SK-N-SH (cell line): ENCODE results near the gene KASH5. TPM values are rescaled to one million over a fixed set of nuclear protein-coding genes. Genes with fewer than 3 reads are reported as not detected.

Source experiments
- CTCF ChIA-PET: fragments of 300-600, 350-600 bp; formaldehyde crosslinking; extraction: SDS; loops from one replicate; lab custom pipeline; 2021; lab: Yijun Ruan, JAX
- POLR2A ChIA-PET: fragments of 350-600 bp; sonication (Branson Sonifier 250); formaldehyde crosslinking; extraction: SDS; loops from one replicate; lab custom pipeline; 2020; ENCODE audit warnings: antibody characterized with exemption, inconsistent platforms; lab: Yijun Ruan, JAX
- DNase-seq: peaks from one replicate; pipeline ENCODE4 v3.0.0; 2012
- H2AFZ ChIP-seq: fragments of 200-600 bp; sonication (generic); 2 replicates; pipeline ENCODE4 v1.8.1; 2016; ENCODE audit warnings: antibody characterized with exemption, mild to moderate bottlenecking, low read depth
- H3F3A ChIP-seq: fragments of 200-600 bp; sonication (generic); replicated peaks from 2 replicates; pipeline ENCODE3; 2016; ENCODE audit warnings: antibody characterized with exemption, mild to moderate bottlenecking; ENCODE audit not compliant: insufficient read depth
- H3K27ac ChIP-seq, 2 experiments: fragments of 200-500 bp in 1 of 2; fragments of 200-600 bp in 1 of 2; sonication (Bioruptor generic) in 1 of 2; sonication (generic), shearing (Covaris generic) in 1 of 2; 2 replicates each; pipeline versions ENCODE4 v1.5.1 to v1.6.1; 2014 to 2016; ENCODE audit warnings: low read depth in 2 of 2, inconsistent platforms in 1 of 2, low read length in 1 of 2, mild to moderate bottlenecking in 1 of 2, mixed read lengths in 1 of 2
- H3K27me3 ChIP-seq: fragments of 200-600 bp; sonication (generic), shearing (Covaris generic); 2 replicates; pipeline ENCODE4 v1.6.1; 2016; ENCODE audit warnings: mixed run types; ENCODE audit not compliant: insufficient read depth
- H3K36me3 ChIP-seq, 2 experiments: fragments of 200-500 bp in 1 of 2; fragments of 200-600 bp in 1 of 2; sonication (Bioruptor generic) in 1 of 2; sonication (generic) in 1 of 2; replicated peaks in 1 of 2; 2 replicates each; pipeline versions ENCODE3 to v1.5.1; 2014 to 2016; ENCODE audit warnings: low read length in 1 of 2, mild to moderate bottlenecking in 1 of 2; ENCODE audit not compliant: insufficient read depth in 2 of 2, control insufficient read depth in 1 of 2
- H3K4me1 ChIP-seq, 2 experiments: fragments of 200-500 bp in 1 of 2; fragments of 200-600 bp in 1 of 2; sonication (Bioruptor generic) in 1 of 2; sonication (generic), shearing (Covaris generic) in 1 of 2; 2 replicates each; pipeline versions ENCODE4 v1.5.1 to v1.6.1; 2014 to 2016; ENCODE audit warnings: low read depth in 1 of 2, low read length in 1 of 2, mixed run types in 1 of 2; ENCODE audit not compliant: insufficient read depth in 2 of 2, control insufficient read depth in 1 of 2
- H3K4me2 ChIP-seq: fragments of 200-600 bp; sonication (generic), shearing (Covaris generic); 2 replicates; pipeline ENCODE4 v1.6.1; 2017; ENCODE audit warnings: mixed run types
- H3K4me3 ChIP-seq, 2 experiments: fragments of 200-500 bp in 1 of 2; fragments of 200-600 bp in 1 of 2; sonication (Bioruptor generic) in 1 of 2; sonication (generic), shearing (Covaris generic) in 1 of 2; 2 replicates each; pipeline versions ENCODE4 v1.5.1 to v1.8.1; 2014 to 2016; ENCODE audit warnings: low read depth in 2 of 2, inconsistent platforms in 1 of 2, low read length in 1 of 2, mild to moderate bottlenecking in 1 of 2, mixed read lengths in 1 of 2, moderate library complexity in 1 of 2
- H3K79me2 ChIP-seq: fragments of 200-600 bp; sonication (generic); 2 replicates; pipeline ENCODE4 v1.8.1; 2017; ENCODE audit warnings: mild to moderate bottlenecking; ENCODE audit not compliant: insufficient read depth
- H3K9ac ChIP-seq: fragments of 200-600 bp; sonication (generic); 2 replicates; pipeline ENCODE4 v1.6.1; 2017; ENCODE audit warnings: mixed run types
- H3K9me2 ChIP-seq: fragments of 200-600 bp; sonication (generic); 2 replicates; pipeline ENCODE4 v1.6.1; 2017; ENCODE audit warnings: mixed run types
- H3K9me3 ChIP-seq: fragments of 200-600 bp; sonication (generic); 2 replicates; pipeline ENCODE4 v1.6.1; 2017; ENCODE audit warnings: mixed run types, mild to moderate bottlenecking, moderate library complexity
- H4K20me1 ChIP-seq: fragments of 200-600 bp; sonication (generic); 2 replicates; pipeline ENCODE4 v1.6.1; 2017; ENCODE audit warnings: mild to moderate bottlenecking, mixed run types; ENCODE audit not compliant: insufficient read depth
- CHD2 ChIP-seq: fragments of 150-350 bp; IDR thresholded peaks from 2 replicates; pipeline ENCODE4 v1.6.1; 2018; ENCODE audit warnings: low read length; ENCODE audit not compliant: partially characterized antibody
- ELF1 ChIP-seq: IDR thresholded peaks from 2 replicates; pipeline ENCODE4 v1.4.0; 2012
- EP300 ChIP-seq, 2 experiments: IDR thresholded peaks; 2 replicates each; pipeline versions ENCODE4 v1.4.0 to v1.6.1; 2012; ENCODE audit warnings: borderline replicate concordance in 1 of 2, low read depth in 1 of 2, low read length in 1 of 2
- FOXJ3 ChIP-seq: sonication (generic); formaldehyde crosslinking; IDR thresholded peaks from 2 replicates; pipeline ENCODE4 v1.5.1; 2020; ENCODE audit warnings: mild to moderate bottlenecking, missing genetic modification reagents
- FOXM1 ChIP-seq: IDR thresholded peaks from 2 replicates; pipeline ENCODE4 v1.4.0; 2012; ENCODE audit warnings: low read depth, mild to moderate bottlenecking
- GATA2 ChIP-seq: sonication (generic); formaldehyde crosslinking; IDR thresholded peaks from 2 replicates; pipeline ENCODE4 v1.5.0; 2020; ENCODE audit warnings: mild to moderate bottlenecking, missing genetic modification reagents
- IRF3 ChIP-seq: fragments of 150-350 bp; IDR thresholded peaks from 2 replicates; pipeline ENCODE4 v1.6.1; 2016; ENCODE audit warnings: mild to moderate bottlenecking, low read depth, low read length
- MAX ChIP-seq: IDR thresholded peaks from 2 replicates; pipeline ENCODE4 v1.4.0; 2012; ENCODE audit warnings: low read depth
- MEF2A ChIP-seq: IDR thresholded peaks from 2 replicates; pipeline ENCODE4 v1.4.0; 2012; ENCODE audit warnings: low read depth, borderline replicate concordance
- NFIC ChIP-seq: IDR thresholded peaks from 2 replicates; pipeline ENCODE4 v1.4.0; 2012; ENCODE audit warnings: borderline replicate concordance
- NRF1 ChIP-seq: IDR thresholded peaks from 2 replicates; pipeline ENCODE4 v1.6.1; 2012; ENCODE audit warnings: low read depth, mild to moderate bottlenecking, low read length
- PBX3 ChIP-seq: IDR thresholded peaks from 2 replicates; pipeline ENCODE4; 2012
- POLR2AphosphoS5 ChIP-seq: IDR thresholded peaks from 2 replicates; pipeline ENCODE4 v1.6.1; 2012; ENCODE audit warnings: low read depth, low read length
- RAD21 ChIP-seq: IDR thresholded peaks from 2 replicates; pipeline ENCODE4 v1.6.1; 2012; ENCODE audit warnings: mild to moderate bottlenecking, low read length
- RCOR1 ChIP-seq: fragments of 150-350 bp; IDR thresholded peaks from 2 replicates; pipeline ENCODE4 v1.6.1; 2017; ENCODE audit warnings: antibody characterized with exemption, low read length
- RFX5 ChIP-seq: IDR thresholded peaks from 2 replicates; pipeline ENCODE4 v1.6.1; 2012; ENCODE audit warnings: mild to moderate bottlenecking, improper control_type of control experiment, low read length
- SIN3A ChIP-seq: IDR thresholded peaks from 2 replicates; pipeline ENCODE4 v1.6.1; 2012; ENCODE audit warnings: low read depth, mild to moderate bottlenecking, low read length, moderate library complexity, borderline replicate concordance
- SMC3 ChIP-seq: IDR thresholded peaks from 2 replicates; pipeline ENCODE4 v1.6.1; 2012; ENCODE audit warnings: low read depth, low read length, improper control_type of control experiment
- TAF1 ChIP-seq: IDR thresholded peaks from 2 replicates; pipeline ENCODE4 v1.6.1; 2012; ENCODE audit warnings: low read depth, mild to moderate bottlenecking, low read length, moderate library complexity, borderline replicate concordance
- TCF12 ChIP-seq: IDR thresholded peaks from 2 replicates; pipeline ENCODE4 v1.4.0; 2012
- TEAD4 ChIP-seq: IDR thresholded peaks from 2 replicates; pipeline ENCODE4 v1.4.0; 2012; ENCODE audit warnings: mild to moderate bottlenecking, borderline replicate concordance; ENCODE audit not compliant: insufficient read depth
- USF1 ChIP-seq: IDR thresholded peaks from 2 replicates; pipeline ENCODE4 v1.4.0; 2012; ENCODE audit warnings: low read depth, borderline replicate concordance
- ZBTB33 ChIP-seq: IDR thresholded peaks from 2 replicates; pipeline ENCODE4 v1.4.0; 2012; ENCODE audit warnings: low read depth, borderline replicate concordance
- WGBS: methylation state at CpG from one replicate; pipeline ENCODE4 v1.1.6; 2017; ENCODE audit warnings: low lambda C conversion rate; 5-methylcytosine and 5-hydroxymethylcytosine counted together
- polyA plus RNA-seq, 3 experiments: library from polyadenylated mRNA; depleted of rRNA; stranded (reverse); fragments of >200 nt; gene quantifications; 2 replicates each; pipeline ENCODE4 v1.2.3, GENCODE V29; 2012

KASH5 gene
- polyA plus RNA-seq, 1 of the 3 experiments (the other 2 are of a cell fraction): 0.20 TPM

GRCh38 chr19:49415102-49415809, 27.2 kb downstream of the KASH5 start:
- H3K9me2 ChIP-seq: no peaks in the 10 kb centered on the region
- H3K4me2 ChIP-seq: no peak overlapping the region
- TF ChIP-seq ELF1 (no peak), IRF3 (no peak), FOXJ3 (no peak), TCF12 (no peak), POLR2AphosphoS5 (no peak), NFIC (no peak), TAF1 (no peak), GATA2 (no peak)
- no peak overlapping the region for H3K27ac ChIP-seq
- peaks cover 39% of the 10 kb centered on the region for H3K27me3 ChIP-seq
- no peaks in the 10 kb centered on the region for H3F3A ChIP-seq
- no peak overlapping the region for H3K4me3 ChIP-seq
- no peaks in the 10 kb centered on the region for H3K9me3 ChIP-seq
- no peaks in the 10 kb centered on the region for H4K20me1 ChIP-seq
- no peak overlapping the region for H2AFZ ChIP-seq
- WGBS: 43% methylated on average over 13 of the region's 15 CpGs
- CTCF ChIA-PET: interaction anchor here (0.7 to 17.5 kb wide), 2 partner anchors 23 to 29 kb away, joined by 3 to 108 read pairs; no protein-coding TSS in a partner anchor
- H3K9ac ChIP-seq: no peak overlapping the region
- DNase-seq: no peak
- peaks cover 0 to 12% of the 10 kb centered on the region in 2 experiments; a peak in 1 of 4 replicates for H3K4me1 ChIP-seq
- H3K36me3 ChIP-seq: no peaks in the 10 kb centered on the region
- POLR2A ChIA-PET: no interaction called here
- no peaks in the 10 kb centered on the region for H3K79me2 ChIP-seq

GRCh38 chr19:49415810-49416200, 27.8 kb downstream of the KASH5 start:
- Histone ChIP-seq H3K9me3 (no peaks in the 10 kb centered on the region), H3K4me1 (peaks cover 0 to 12% of the 10 kb centered on the region in 2 experiments; a peak in 1 of 4 replicates), H3K36me3 (no peaks in the 10 kb centered on the region), H3K4me2 (no peak overlapping the region), H2AFZ (no peak overlapping the region), H3K27me3 (peaks cover 45% of the 10 kb centered on the region), H3F3A (no peaks in the 10 kb centered on the region), H3K9ac (no peak overlapping the region), H4K20me1 (no peaks in the 10 kb centered on the region), H3K27ac (no peak overlapping the region), H3K4me3 (no peak overlapping the region), H3K79me2 (no peaks in the 10 kb centered on the region), H3K9me2 (no peaks in the 10 kb centered on the region)
- ChIA-PET POLR2A (no interaction called here), CTCF (interaction anchor here (0.7 to 17.5 kb wide), 3 partner anchors 24 to 37 kb away, joined by 3 to 108 read pairs (median 3); partner anchors contain the start of gene ALDH16A1)
- 77% methylated on average over 2 of the region's 2 CpGs for WGBS
- no peak for DNase-seq
- TF ChIP-seq MEF2A (no peak), FOXM1 (no peak), POLR2AphosphoS5 (no peak), RCOR1 (no peak), USF1 (no peak), NRF1 (no peak), SMC3 (no peak), PBX3 (no peak), ZBTB33 (no peak), CHD2 (no peak), TEAD4 (no peak), ELF1 (no peak), SIN3A (no peak), RFX5 (no peak), NFIC (no peak), EP300 (IDR thresholded peaks at IDR 0.05; ENCODE audit: borderline replicate concordance in 1 of 2, low read depth in 1 of 2, low read length in 1 of 2) (no peak), TAF1 (no peak), MAX (no peak), RAD21 (no peak)
